Measurements from ENCODE around the gene TEN1.

The TEN1 gene

DNA sequence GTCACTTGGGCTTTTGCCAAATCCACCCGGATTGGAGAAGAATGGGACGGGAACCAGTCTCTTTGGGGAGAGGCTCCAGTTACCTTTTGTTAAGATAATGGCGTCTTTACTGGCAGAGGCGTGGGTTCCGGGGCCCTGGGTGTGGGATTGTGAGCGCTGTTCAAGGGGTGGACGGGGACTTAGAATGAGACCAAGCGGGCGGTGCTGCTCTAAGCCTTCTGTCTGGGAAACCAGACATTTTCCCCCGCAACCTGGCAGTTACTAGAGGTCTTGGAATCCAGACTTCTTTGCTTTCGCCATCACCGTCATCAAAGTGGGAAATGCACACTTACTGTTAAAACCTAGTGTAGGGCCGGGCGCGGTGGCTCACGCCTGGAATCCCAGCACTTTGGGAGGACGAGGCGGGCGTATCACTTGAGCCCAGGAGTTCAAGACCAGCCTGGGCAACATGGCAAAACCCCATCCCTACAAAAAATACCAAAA, 706 bp downstream of the TEN1 start:
- DNase-seq, result no peak

DNA sequence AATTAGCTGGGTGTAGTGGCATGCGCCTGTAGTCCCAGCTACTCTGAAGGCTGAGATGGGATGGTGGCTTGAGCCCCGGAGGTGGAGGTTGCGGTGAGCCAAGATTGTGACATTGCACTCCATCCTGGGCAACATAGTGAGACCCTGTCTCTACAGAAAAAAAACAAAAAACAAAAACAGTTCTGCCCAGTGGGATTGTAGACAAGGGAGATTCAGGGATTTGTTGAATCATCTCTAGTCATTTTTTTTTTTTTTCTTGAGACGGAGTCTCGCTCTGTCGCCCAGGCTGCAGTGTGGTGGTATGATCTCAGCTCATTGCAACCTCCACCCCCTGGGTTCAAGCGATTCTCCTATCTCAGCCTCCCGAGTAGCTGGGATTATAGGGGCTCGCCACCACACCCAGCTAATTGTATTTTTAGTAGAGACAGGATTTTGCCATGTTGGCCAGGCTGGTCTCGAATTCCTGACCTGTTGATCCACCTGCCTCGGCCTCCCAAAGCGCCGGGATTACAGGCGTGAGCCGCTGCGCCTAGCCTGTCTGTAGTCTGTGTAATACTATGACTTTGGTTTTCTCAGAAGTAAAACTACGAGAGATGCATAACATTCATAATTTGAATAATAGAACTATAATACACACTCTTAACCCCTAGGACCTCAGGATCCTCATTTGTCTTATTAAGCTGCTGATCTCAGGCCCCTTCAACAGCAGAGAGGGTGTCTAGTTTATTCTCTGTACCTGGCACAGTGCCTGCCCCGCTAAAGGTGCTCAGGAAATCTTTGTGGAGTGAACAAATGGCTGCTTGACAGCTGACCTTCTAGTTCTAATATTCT, 1.4 kb downstream of the TEN1 start:
- no peak for DNase-seq

DNA sequence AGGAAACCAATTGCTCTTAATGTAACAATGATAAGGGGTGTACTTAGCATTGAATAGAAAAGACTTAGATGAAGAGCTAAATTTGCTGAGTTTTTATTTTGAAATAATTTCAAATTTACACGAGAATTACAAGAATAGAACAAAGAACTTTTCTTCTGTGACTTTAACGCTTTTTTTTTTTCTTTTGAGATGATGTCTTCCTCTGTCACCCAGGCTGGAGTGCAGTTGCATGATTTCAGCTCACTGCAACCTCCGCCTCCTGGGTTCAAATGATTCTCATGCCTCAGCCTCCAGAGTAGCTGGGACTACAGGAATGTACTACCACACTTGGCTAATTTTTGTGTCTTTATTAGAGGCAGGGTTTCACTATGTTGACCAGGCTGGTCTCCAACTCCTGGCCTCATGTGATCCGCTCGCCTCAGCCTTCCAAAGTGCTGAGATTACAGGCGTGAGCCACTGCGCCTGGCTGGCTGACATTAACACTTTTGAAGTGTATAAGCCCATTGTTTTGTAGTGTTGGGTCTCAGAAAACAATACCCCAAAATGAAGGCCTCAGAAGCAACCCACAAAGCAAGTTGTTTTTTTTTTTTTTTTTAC, 2.1 kb downstream of the TEN1 start:
- no peak for DNase-seq

DNA sequence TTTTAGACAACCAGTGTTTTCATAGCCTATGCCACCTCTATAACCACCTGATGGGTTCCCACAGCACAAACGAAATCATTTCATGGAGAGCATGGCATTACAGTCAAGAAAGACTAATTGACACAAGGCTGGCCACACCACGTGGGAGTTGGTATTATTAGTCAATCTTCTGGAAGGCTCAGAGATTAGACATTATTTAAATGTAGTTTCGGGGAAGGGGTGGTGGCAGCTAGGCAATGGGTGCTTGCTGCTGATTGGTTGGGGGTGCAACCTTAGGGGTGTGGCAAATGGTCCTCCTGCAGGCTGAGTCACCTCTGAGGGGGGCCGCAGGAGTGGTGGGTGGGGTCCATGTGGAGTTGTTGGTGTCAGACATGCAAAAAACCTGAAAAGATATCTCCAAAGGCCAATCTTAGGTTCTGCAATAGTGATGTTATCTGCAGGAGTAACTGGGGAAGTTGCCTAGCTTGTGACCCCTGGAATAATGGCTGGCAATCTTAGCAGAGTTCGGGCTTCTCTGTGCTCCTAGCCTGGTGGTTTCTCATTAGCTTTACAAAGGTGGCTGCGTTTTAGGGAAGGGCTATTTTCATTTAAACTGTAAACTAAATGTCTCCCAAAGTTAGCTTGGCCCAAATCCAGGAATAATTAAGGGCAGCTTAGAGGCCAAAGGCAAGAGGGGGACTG, 4.6 kb downstream of the TEN1 start:
- no peak for DNase-seq

DNA sequence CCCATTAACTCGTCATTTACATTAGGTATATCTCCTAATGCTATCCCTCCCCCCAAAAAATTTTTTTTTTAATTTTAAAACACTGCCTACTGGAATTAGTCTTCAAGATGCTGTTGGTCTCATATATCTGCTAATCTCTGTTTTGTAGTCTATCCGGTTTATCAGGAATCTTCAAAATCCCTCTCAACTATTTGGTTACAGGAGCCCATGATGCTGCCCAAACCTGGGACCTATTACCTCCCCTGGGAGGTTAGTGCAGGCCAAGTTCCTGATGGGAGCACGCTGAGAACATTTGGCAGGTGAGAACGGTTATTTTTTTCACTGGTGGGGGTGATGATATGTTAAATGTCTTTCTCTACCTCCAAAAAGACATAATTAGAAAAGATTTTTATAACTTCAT, 6.9 kb downstream of the TEN1 start:
- no peak for DNase-seq

DNA sequence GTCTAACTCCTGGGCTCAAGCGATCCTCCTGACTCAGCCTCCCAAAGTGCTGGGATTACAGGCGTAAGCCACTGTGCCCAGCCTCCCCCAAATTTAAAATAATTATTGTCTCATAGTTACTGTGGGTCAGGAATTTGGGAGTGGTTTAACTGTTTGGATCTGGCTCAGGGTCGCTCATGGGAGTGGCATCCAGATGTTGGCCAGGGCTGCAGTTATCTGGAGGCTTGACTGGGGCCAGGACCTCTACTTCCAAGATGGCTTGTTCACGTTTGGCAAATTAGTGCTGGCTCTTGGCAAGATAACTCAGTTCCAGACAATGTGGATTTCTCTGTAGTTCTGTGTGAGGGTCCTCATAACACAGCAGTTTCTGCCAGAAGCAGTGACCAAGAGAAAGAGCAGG, 8.0 kb downstream of the TEN1 start:
- no peak for DNase-seq

DNA sequence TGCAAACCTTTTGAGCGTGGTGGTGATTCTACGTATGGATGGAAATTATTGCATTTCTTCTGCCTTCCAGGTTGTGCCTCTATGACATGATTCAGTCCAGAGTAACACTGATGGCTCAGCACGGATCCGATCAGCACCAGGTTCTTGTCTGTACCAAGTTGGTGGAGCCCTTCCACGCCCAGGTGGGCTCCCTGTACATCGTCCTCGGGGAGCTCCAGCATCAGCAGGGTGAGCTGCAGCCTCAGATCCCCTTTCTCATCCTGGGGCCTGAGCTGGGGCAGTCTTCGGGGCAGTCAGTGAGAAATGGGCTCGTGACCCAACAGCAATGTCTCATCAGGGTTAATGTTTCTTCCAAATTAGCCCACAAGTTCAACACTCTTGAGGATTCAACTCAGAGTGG, 12.4 kb downstream of the TEN1 start:
- DNase-seq, result no peak

DNA sequence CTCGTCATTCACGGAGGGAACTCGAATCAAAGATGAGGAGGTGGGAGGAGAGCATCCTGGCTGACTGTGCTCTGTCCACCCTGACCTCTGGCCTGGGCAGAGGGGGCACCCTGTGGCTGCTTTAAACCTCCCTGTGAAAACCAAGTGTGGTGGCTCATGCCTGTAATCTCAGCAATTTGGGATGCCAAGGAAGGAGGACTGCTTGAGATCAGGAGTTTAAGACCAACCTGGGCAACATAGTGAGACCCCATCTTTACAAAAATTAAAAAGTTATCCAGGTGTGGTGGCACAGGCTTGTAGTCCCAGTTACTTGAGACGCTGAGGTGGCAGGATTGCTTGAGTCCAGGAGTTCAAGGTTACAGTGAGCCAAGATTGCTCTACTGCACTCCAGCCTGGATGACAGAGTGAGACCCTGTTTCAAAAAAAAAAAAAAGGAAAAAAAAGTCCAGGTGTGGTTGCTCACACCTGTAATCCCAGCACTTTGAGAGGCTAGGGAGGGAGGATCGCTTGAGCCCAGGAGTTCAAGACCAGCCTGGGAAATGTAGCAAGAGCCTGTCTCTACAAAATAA, 15.8 kb downstream of the TEN1 start:
- DNase-seq, result no peak

DNA sequence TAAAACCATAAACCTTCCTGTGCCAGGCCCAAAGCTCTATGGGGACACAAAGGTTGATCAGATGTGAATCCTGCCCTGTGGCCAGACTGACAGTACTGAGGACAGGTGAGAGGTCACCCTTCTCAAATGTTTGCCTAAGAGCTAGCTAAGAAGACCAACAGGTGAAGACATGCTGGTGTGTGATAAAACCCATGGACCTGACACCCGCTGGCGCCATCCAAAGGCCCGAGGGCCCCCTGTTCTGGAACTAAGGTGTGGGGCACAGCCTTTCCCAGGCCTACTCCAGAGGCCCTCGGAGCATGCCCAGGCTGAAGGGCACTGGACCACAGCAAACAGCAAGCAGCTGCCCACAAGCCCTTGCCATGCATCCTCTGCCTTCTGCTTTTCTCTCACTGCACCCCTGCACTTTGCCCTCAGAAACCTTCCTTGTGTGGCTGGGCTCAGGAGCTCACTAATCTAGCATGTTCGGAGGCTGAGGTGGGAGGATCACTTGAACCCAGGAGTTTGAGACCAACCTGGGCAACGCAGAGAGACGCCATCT, 16.4 kb downstream of the TEN1 start:
- no peak for DNase-seq

DNA sequence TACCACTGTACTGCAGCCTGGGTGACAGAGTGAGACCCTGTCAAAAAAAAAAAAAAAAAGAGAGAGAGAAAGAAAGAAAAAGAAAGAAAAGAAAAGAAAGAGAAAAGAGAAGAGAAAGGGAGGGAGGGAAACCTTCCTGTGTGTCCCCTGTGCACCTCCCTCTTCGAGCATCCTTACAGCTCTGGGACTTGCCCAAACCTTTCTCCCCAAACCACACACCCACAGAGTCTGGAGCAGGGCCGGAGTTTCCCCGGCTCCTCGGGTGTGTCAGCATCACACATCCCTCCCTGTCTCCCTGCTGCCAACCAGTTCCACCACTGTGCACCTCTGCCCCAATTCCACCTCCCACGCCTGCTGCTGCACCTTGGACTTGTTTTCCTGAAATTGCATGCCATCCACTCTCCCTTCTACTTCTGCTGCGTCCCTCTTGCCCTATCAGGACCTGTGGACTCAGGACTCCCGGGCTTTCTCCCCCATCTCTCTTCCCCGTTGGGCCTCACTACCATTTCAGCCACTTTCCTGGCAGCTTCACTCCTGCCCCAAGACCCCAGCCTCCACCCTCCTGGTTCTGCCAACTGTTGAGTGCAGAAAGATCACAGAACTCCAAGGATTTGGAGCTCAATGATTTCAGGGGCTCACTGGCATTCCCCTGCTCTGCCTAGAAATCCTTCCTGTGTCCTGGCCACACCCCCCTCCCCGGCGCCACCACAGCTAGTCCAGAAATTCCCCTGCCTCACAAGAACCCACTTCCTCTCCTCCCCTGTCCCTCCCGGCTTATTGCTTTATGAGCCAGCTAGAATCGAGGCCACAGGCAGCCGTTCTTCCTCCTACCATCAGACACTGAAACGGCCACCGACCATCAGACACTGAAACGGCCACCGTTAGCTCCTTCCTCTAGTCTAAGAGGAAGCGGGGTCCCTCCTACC, 17.9 kb downstream of the TEN1 start:
- no peak for DNase-seq

DNA sequence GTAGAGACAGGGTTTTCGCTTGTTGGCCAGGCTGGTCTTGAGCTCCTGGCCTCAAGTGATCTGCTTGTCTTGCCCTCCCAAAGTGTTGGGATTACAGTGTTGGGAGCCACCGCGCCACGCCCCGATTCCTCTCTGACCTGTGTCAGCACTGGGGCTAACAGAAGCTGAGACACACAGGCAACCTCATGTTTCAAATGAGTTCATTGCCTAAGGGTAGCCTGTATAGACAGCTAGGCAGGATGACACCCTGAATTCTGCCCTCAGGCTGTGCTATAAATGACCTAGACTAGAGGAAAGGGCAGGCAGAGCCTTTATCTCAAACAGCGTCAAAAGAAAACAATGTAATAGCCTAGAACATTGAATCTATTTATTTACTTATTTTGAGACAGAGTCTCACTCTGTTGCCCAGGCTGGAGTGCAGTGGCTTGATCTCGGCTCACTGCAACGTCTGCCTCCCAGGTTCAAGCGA, 19.3 kb downstream of the TEN1 start:
- no peak for DNase-seq

DNA sequence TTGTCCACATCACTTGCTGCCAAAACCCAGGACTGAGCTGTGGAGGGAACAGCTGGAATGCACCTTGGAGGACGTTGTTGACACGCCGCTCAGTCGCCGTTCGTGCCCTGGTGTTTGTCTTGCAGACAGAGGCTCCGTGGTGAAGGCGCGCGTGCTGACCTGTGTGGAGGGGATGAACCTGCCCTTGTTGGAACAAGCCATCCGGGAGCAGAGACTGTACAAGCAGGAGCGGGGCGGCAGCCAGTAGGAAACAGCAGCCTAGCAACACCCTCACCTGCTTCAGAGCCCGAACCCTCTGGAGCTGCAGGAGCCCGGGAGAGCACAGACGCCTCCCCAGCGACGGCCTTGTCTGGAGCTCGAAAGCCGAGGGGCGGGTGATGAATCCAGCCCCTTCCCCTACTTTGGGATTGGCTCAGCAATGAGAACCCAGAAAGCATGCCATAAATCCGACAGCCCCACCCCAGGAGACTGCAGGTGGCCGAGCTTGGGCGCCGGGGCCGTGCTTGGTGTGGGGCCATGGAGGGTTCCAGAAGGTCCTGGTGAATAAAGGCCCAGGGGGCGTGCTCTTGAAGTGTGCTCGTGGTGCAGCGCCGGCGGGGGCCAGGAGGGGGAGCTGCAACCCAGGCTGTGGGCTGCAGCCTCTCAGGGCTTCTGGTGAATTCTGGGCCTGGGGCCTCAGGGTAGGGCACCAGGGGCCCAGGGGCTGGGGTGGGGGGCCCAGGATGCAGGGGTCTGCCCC, 21.1 kb downstream of the TEN1 start:
- no peak for DNase-seq

DNA sequence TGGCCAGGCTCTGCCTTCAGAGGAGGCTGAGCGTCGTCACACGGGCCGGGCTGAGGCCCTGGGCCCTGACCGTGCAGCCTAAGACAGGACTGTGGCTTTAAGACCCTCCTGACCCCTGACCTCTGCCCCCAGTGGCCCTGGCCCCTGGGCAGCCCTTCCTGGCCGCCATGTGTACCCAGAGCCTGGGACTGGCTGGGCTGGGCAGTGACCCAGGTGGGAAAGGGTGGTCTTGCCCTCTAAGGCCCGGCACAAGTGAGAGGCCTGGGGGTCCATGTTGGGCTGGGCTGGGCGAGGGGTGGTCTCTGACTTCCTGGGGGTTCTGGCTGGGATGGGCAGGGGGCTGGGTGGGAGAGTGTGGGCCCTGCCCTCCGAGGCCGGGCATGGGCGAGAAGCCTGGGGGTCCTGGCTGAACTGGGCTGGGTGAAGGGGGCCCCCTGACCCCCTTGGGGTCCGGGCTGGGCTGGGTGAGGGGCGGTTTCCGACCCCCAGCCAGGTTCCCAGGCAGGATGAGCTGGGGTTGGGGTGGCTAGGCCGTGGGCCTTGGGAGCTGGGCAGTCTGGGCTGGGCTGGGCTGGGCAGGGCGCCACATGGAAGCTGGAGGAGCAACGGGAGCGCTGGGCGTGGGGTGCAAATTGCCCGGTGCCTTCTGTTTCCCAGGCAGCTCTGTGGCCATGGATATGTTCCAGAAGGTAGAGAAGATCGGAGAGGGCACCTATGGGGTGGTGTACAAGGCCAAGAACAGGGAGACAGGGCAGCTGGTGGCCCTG, 21.9 kb downstream of the TEN1 start, which contains the start of gene CDK3:
Gene CDK3, plus strand, starts transcription at position 101 of the 767 bp plus-strand sequence. Its CDS starts 571 bp downstream, at position 672.
- no peak for DNase-seq

DNA sequence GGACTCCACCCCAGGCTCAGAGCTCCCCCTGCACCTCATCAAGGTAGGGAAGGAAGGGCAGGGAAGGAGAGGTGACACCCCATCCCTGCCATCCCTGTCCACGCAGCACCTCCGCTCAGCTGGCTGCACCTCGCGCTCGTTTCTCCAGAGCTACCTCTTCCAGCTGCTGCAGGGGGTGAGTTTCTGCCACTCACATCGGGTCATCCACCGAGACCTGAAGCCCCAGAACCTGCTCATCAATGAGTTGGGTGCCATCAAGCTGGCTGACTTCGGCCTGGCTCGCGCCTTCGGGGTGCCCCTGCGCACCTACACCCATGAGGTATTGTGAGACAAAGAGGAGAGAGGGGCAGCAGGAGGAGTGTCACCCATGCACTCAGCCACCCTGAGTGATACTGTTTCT, 23.1 kb downstream of the TEN1 start:
- DNase-seq, result no peak

DNA sequence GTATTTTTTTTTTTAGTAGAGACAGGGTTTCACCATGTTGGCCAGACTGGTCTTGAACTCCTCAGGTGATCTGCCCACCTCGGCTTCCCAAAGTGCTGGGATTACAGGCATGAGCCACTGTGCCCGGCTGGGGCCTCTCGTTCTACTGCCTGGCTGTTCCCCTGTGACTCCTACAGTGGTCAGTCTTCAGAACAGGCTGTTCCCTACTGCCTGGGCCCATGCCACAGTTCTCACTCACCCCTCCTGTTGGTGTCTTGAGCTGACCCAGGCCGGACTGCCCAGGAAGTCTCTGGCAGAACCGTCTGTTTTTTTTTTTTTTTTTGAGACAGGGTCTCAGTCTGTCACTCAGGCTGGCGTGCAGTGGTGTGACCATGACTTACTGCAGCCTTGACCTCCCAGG, 24.9 kb downstream of the TEN1 start:
- no peak for DNase-seq

DNA sequence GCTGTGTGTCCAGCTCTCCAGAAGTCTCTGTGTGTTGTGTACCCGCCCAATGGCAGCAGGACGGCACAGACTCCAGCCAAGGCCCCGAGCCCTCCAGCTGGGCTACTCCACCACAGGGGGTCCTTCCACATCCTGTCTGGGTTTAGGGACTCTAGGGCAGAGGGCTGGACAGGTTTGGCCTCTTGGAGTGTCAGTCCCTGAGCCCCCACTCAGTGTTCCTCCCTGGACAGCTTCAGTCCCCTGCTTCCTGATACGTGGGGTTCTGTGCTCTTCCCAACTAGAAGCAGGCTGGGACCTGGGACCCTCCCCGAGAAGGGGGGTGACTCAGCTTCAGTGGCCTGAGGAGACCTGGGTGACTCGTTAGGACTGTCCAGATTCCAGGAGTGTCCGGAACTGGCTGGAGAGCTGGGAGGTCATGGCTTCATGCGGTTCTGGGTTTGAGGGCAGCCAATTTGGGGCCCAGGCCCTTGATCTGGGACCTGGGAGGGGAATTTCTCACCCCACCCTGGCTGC, 25.8 kb downstream of the TEN1 start:
- no peak for DNase-seq

DNA sequence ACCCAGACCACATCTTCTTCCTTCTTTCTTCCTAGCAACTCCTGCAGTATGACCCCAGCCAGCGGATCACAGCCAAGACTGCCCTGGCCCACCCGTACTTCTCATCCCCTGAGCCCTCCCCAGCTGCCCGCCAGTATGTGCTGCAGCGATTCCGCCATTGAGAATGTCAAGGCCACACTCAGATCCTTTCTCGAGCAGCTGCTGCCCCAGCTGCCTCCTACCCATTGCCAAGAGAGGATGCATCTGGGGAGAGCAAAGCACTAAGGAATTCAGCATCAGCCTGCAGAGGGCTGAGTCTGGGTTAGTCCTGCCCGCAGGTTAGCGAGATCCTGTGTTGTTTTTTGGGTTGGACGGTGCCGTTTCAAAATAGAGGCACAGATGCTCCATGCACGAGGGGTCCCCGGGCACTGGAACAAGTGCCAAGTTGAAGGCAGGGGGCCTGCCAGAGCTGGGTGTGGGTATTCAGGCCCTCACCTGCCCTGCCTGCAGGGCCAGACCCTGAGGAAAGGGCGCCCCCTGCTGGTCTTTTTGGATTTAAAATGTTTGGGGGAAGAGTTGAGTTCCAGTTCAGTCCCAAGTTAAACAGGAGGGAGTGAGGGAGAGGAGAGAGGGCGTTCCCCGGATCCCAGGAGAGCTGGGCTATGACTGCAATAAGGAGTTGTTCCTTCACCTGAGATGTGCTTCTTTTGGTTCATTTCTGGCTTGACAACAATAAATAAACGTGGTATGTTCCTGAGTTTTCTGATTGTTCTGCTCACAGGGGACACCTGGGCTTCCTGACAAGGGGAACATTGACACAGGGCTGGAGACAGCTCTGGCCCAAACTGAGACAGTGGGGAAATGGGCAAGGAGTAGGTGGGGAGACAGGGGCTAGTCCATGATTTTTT, 26.5 kb downstream of the TEN1 start:
- DNase-seq, result peak; percentile 34

DNA sequence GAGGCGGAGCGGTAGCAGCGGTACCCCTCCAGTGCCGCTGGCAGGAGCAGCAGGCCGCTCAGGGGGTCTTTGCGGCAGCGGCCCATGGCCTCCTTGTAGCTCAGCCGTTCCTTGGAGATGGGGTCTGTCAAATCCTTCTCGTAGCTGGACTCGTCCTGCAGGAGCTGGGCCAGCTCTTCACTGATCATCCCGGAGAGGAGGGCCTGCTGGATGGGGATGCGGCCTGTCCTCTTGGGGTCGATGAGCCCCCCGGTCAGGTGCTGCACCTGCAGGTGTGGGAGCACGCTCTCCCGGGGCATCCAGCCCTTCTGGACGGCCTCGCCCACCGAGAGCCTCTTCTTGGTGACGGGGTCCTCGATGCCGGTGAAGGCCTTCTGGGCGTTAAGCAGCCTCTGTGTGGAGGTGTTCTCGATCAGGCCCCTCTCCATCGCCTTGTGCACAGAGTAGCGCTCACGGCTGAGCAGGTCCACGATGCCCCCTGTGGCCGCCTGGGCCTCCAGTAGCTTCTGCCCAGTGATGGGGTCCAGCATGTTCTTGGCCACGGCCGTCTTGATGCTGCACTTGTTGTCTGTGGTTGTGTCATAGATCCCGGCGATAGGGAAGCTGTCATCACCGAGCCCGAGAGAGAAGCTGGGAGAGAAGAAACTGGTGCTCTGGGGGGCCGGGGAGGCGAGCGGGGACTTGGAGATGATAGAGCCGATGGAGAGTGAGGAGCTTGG, 28.2 kb downstream of the TEN1 start:
- no peak for DNase-seq

DNA sequence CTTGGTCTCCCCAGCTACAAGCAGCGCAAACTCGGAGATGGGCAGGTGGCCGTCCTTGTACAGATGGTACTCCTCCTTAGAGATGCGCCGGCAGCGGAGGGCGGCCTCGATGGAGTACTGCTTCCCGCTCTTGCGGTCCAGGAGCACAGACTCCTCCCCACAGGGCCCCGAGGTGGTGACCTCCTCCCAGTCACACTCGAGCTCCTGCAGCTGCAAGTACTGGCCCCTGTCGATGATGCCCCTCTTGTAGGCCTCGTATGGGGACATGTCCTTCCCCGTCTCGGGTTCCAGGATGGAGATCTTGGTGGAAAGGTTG, 28.8 kb downstream of the TEN1 start:
- no peak for DNase-seq
